Measurements from ENCODE around the gene IFT20.

Gene IFT20

DNA sequence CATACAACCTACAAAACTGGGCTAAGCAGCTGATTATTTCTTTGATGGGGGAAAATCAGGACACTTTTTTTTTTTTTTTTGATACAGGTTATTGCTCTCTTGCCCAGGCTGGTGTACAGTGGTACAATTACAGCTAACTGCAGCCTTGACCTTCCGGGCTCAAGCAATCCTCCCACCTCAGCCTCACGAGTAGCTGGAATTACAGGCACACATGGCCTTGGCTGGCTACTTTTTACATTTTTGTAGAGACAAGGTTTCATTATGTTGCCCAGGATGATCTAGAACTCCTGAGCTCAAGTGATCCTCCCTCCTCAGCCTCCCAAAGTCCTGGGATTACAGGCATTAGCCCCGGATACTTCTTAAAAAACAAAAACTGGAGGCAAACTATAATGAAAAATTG lies 36.8 kb downstream of the IFT20 start:
- no peaks in the 10 kb centered on the region for H3K9me3 ChIP-seq (ENCODE audit: control insufficient read depth, insufficient read depth, low read depth, low read length)
- H3K4me1 ChIP-seq (ENCODE audit: control insufficient read depth, insufficient read depth, low read length) = no peaks in the 10 kb centered on the region
- H3K36me3 ChIP-seq (ENCODE audit: control insufficient read depth in 2 of 2, insufficient read depth in 1 of 2, low read length in 2 of 2) = no peaks in the 10 kb centered on the region
- no peak overlapping the region for H3K27ac ChIP-seq (ENCODE audit: extremely low read depth, low read depth, low read length)
- CTCF ChIA-PET = interaction anchor here (0.6 to 1.5 kb wide), 4 partner anchors 9 to 145 kb away, joined by 3 read pairs; partner anchors contain the start of genes IFT20 and TNFAIP1
- no peak overlapping the region for H3K4me3 ChIP-seq (ENCODE audit: low read depth, low read length)
- POLR2A ChIA-PET = no interaction called here
- TF ChIP-seq ZFP69B (tag by site-specific recombination; IDR thresholded peaks at IDR 0.05) (no peak), ZNF677 (tag by site-specific recombination; IDR thresholded peaks at IDR 0.05) (no peak), ZNF223 (tag by site-specific recombination; IDR thresholded peaks at IDR 0.05) (no peak), ZSCAN16 (tag by site-specific recombination; IDR thresholded peaks at IDR 0.05) (no peak), ZNF544 (tag by site-specific recombination; IDR thresholded peaks at IDR 0.05) (no peak), MYNN (tag by site-specific recombination; IDR thresholded peaks at IDR 0.05; ENCODE audit: borderline replicate concordance) (no peak), ZNF530 (tag by site-specific recombination; IDR thresholded peaks at IDR 0.05; ENCODE audit: low read depth) (no peak), ZNF16 (tag by site-specific recombination; IDR thresholded peaks at IDR 0.05; ENCODE audit: low read depth) (no peak), ZNF354C (tag by site-specific recombination; IDR thresholded peaks at IDR 0.05; ENCODE audit: borderline replicate concordance, low read depth) (no peak), ZNF266 (tag by site-specific recombination; IDR thresholded peaks at IDR 0.05; ENCODE audit: low read depth) (no peak), ZNF423 (tag by site-specific recombination; IDR thresholded peaks at IDR 0.05) (no peak), GLI2 (tag by site-specific recombination; IDR thresholded peaks at IDR 0.05; ENCODE audit: borderline replicate concordance, low read depth) (no peak), ZNF302 (tag by site-specific recombination; IDR thresholded peaks at IDR 0.05; ENCODE audit: low read depth) (no peak), ZBTB48 (tag by site-specific recombination; IDR thresholded peaks at IDR 0.05) (no peak), ZNF169 (tag by site-specific recombination; IDR thresholded peaks at IDR 0.05) (no peak)
- TF ChIP-seq, protein P1, sequence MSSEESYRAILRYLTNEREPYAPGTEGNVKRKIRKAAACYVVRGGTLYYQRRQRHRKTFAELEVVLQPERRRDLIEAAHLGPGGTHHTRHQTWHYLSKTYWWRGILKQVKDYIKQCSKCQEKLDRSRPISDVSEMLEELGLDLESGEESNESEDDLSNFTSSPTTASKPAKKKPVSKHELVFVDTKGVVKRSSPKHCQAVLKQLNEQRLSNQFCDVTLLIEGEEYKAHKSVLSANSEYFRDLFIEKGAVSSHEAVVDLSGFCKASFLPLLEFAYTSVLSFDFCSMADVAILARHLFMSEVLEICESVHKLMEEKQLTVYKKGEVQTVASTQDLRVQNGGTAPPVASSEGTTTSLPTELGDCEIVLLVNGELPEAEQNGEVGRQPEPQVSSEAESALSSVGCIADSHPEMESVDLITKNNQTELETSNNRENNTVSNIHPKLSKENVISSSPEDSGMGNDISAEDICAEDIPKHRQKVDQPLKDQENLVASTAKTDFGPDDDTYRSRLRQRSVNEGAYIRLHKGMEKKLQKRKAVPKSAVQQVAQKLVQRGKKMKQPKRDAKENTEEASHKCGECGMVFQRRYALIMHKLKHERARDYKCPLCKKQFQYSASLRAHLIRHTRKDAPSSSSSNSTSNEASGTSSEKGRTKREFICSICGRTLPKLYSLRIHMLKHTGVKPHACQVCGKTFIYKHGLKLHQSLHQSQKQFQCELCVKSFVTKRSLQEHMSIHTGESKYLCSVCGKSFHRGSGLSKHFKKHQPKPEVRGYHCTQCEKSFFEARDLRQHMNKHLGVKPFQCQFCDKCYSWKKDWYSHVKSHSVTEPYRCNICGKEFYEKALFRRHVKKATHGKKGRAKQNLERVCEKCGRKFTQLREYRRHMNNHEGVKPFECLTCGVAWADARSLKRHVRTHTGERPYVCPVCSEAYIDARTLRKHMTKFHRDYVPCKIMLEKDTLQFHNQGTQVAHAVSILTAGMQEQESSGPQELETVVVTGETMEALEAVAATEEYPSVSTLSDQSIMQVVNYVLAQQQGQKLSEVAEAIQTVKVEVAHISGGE (tag by site-specific recombination; conservative IDR thresholded peaks at IDR 0.05; ENCODE audit: low read depth) = no peak
- TF ChIP-seq, protein P2, sequence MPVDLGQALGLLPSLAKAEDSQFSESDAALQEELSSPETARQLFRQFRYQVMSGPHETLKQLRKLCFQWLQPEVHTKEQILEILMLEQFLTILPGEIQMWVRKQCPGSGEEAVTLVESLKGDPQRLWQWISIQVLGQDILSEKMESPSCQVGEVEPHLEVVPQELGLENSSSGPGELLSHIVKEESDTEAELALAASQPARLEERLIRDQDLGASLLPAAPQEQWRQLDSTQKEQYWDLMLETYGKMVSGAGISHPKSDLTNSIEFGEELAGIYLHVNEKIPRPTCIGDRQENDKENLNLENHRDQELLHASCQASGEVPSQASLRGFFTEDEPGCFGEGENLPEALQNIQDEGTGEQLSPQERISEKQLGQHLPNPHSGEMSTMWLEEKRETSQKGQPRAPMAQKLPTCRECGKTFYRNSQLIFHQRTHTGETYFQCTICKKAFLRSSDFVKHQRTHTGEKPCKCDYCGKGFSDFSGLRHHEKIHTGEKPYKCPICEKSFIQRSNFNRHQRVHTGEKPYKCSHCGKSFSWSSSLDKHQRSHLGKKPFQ (tag by site-specific recombination; IDR thresholded peaks at IDR 0.05) = no peak
- TF ChIP-seq, protein P3, sequence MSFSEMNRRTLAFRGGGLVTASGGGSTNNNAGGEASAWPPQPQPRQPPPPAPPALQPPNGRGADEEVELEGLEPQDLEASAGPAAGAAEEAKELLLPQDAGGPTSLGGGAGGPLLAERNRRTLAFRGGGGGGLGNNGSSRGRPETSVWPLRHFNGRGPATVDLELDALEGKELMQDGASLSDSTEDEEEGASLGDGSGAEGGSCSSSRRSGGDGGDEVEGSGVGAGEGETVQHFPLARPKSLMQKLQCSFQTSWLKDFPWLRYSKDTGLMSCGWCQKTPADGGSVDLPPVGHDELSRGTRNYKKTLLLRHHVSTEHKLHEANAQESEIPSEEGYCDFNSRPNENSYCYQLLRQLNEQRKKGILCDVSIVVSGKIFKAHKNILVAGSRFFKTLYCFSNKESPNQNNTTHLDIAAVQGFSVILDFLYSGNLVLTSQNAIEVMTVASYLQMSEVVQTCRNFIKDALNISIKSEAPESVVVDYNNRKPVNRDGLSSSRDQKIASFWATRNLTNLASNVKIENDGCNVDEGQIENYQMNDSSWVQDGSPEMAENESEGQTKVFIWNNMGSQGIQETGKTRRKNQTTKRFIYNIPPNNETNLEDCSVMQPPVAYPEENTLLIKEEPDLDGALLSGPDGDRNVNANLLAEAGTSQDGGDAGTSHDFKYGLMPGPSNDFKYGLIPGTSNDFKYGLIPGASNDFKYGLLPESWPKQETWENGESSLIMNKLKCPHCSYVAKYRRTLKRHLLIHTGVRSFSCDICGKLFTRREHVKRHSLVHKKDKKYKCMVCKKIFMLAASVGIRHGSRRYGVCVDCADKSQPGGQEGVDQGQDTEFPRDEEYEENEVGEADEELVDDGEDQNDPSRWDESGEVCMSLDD (tag by site-specific recombination; IDR thresholded peaks at IDR 0.05) = no peak
- TF ChIP-seq, protein P4, sequence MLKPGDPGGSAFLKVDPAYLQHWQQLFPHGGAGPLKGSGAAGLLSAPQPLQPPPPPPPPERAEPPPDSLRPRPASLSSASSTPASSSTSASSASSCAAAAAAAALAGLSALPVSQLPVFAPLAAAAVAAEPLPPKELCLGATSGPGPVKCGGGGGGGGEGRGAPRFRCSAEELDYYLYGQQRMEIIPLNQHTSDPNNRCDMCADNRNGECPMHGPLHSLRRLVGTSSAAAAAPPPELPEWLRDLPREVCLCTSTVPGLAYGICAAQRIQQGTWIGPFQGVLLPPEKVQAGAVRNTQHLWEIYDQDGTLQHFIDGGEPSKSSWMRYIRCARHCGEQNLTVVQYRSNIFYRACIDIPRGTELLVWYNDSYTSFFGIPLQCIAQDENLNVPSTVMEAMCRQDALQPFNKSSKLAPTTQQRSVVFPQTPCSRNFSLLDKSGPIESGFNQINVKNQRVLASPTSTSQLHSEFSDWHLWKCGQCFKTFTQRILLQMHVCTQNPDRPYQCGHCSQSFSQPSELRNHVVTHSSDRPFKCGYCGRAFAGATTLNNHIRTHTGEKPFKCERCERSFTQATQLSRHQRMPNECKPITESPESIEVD (tag by site-specific recombination; IDR thresholded peaks at IDR 0.05) = no peak
- TF ChIP-seq, protein P5, sequence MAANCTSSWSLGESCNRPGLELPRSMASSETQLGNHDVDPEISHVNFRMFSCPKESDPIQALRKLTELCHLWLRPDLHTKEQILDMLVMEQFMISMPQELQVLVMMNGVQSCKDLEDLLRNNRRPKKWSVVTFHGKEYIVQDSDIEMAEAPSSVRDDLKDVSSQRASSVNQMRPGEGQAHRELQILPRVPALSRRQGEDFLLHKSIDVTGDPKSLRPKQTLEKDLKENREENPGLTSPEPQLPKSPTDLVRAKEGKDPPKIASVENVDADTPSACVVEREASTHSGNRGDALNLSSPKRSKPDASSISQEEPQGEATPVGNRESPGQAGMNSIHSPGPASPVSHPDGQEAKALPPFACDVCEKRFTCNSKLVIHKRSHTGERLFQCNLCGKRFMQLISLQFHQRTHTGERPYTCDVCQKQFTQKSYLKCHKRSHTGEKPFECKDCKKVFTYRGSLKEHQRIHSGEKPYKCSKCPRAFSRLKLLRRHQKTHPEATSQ (tag by site-specific recombination; IDR thresholded peaks at IDR 0.05) = no peak

All from HEK293 (cell line).